Measurements from ENCODE around the gene WDR36. TPM values are rescaled to one million over a fixed set of nuclear protein-coding genes. Genes with fewer than 3 reads are reported as not detected.

WDR36 gene
- total RNA-seq (2012; rRNA removed), result 87.8 and 111 TPM in 2 replicates
- 9.4 and 11.9 TPM in 2 replicates for polyA plus RNA-seq (2012; rRNA removed)
- 2.5 and 2.6 TPM in 2 replicates for polyA plus RNA-seq (2012; cell fraction: cytosol; rRNA removed)
- 3.3 and 21.3 TPM in 2 replicates for polyA plus RNA-seq (2012; cell fraction: nucleus; rRNA removed; ENCODE audit: low replicate concordance)
- Bru-seq, nascent RNA, result percentile 83 among the genes with signal in this experiment
- percentile 80 among the genes with signal in this experiment for BruChase-seq, experiment 1, labeled RNA remaining after a 6-hour chase
- percentile 90 among the genes with signal in this experiment for BruChase-seq, experiment 2, labeled RNA remaining after a 2-hour chase
- long read RNA-seq, full-length matches to known transcripts, result 23 of 37 reads
- long read RNA-seq, partial matches to known transcripts, result 2 of 37 reads
- long read RNA-seq, other reads (novel, unspliced or antisense), result 12 of 37 reads

- no TSS peak for BruUV-seq (replicated peaks)
- H3K56ac ChIP-seq (ENCODE audit: extremely low read depth, insufficient read depth, low read length), result peak within 1 kb of the TSS; percentile 86
- no peak for TF ChIP-seq FOS (IDR thresholded peaks at IDR 0.05; ENCODE audit: low read depth, low read length)
- TF ChIP-seq NFE2L2 (IDR thresholded peaks at IDR 0.05; ENCODE audit: low read depth, low read length), result peak; percentile 16; the same call in 1 of the 2 replicates
- TF ChIP-seq RCOR1 (IDR thresholded peaks at IDR 0.05; ENCODE audit: insufficient replicate concordance, low read length), result peak; percentile 22
- TF ChIP-seq CEBPB (IDR thresholded peaks at IDR 0.05; ENCODE audit: low read depth, low read length), result peak; percentile 64
- no peak for TF ChIP-seq RFX5 (IDR thresholded peaks at IDR 0.05; ENCODE audit: low read depth, low read length)
- peak; percentile 68; the same call in 1 of the 2 replicates for TF ChIP-seq POLR2A (IDR thresholded peaks at IDR 0.05; ENCODE audit: low read depth, low read length)
- peak; percentile 54; the same call in 1 of the 2 replicates for TF ChIP-seq MAZ (IDR thresholded peaks at IDR 0.05; ENCODE audit: borderline replicate concordance, low read depth, low read length)
- TF ChIP-seq MXI1 (IDR thresholded peaks at IDR 0.05; ENCODE audit: borderline replicate concordance, low read depth, low read length), result peak; percentile 93
- 0 out of 2 replicates have a peak, but pooled peaks have one; percentile 16 for TF ChIP-seq RAD21 (IDR thresholded peaks at IDR 0.05; ENCODE audit: low read length)
- TF ChIP-seq SMC3 (IDR thresholded peaks at IDR 0.05; ENCODE audit: low read depth, low read length), result no peak; the same call in 1 of the 2 replicates
- TF ChIP-seq CTCF (conservative IDR thresholded peaks at IDR 0.05; ENCODE audit: low read depth, low read length), result no peak
- TF ChIP-seq ELK1 (IDR thresholded peaks at IDR 0.05; ENCODE audit: borderline replicate concordance, low read depth, low read length), result no peak
Observed at GRCh38 chr5:111092062-111092853, at the start of gene WDR36. Gene WDR36 (plus strand): TSS chr5:111092348. CDS start chr5:111092457, 109 bp downstream.

More at GRCh38 chr5:111092062-111092853, at the start of gene WDR36:
- peak within 1 kb of the TSS; percentile 87 for H4K91ac ChIP-seq (ENCODE audit: insufficient read depth, low read depth, low read length)
- WGBS, 2 experiments (ENCODE audit: extremely low coverage in 2 of 2, insufficient read length in 1 of 2), result 4% methylated on average over 20 of the region's 50 CpGs; no CpG with 5 or more reads in 1 of the 2 experiments
- peak within 1 kb of the TSS; percentile 55 for H2AK5ac ChIP-seq (ENCODE audit: low read depth, low read length)
- peaks cover 4% of the 10 kb centered on the region; the same call in 1 of the 2 replicates for H4K20me1 ChIP-seq (ENCODE audit: insufficient read depth, low read length)
- peak; percentile 98 for ATAC-seq (ENCODE audit: low read depth)
- H3K27me3 ChIP-seq (ENCODE audit: control insufficient read depth, insufficient read depth, low read length), result no peaks in the 10 kb centered on the region
- H2AK9ac ChIP-seq (replicated peaks; ENCODE audit: low read depth, low read length, poor library complexity), result peak within 1 kb of the TSS; percentile 93
- peaks cover 4% of the 10 kb centered on the region; the same call in 1 of the 2 replicates for H3K4me1 ChIP-seq (ENCODE audit: control insufficient read depth, insufficient read depth, low read length)
- H2BK15ac ChIP-seq (ENCODE audit: low read depth, low read length), result peak within 1 kb of the TSS; percentile 80; the same call in 1 of the 3 replicates
- ChIA-PET POLR2A (ENCODE audit: unreplicated experiment) (interaction anchor here (2.1 kb wide), 1 partner anchor 175 kb away, joined by 7 read pairs; no protein-coding TSS in a partner anchor), CTCF (no interaction called here)
- peak within 1 kb of the TSS; percentile 87 for H3K27ac ChIP-seq (ENCODE audit: insufficient read depth, low read length)
- H3K9me3 ChIP-seq (ENCODE audit: control insufficient read depth, insufficient read depth, low read length), result no peaks in the 10 kb centered on the region
- peak within 1 kb of the TSS; percentile 91 for H3K23ac ChIP-seq (ENCODE audit: low read depth, low read length)
- peak within 1 kb of the TSS; percentile 91 for H3K18ac ChIP-seq (ENCODE audit: low read depth, low read length)
- peak within 1 kb of the TSS; percentile 88; the same call in 1 of the 2 replicates for H2BK20ac ChIP-seq (ENCODE audit: low read depth, low read length)
- H3K14ac ChIP-seq (replicated peaks; ENCODE audit: low read depth, low read length), result peak within 1 kb of the TSS; percentile 93
- H3K9ac ChIP-seq (ENCODE audit: low read depth, low read length), result peak within 1 kb of the TSS; percentile 85
- peak within 1 kb of the TSS; percentile 100 for H4K5ac ChIP-seq (ENCODE audit: low read depth, low read length)
- no peaks in the 10 kb centered on the region for H3K9me1 ChIP-seq (ENCODE audit: insufficient read depth, low read length)
- intact Hi-C loops (cut with micrococcal nuclease) (loop anchor here (2.0 to 5.0 kb wide), 2 partner anchors 17 to 190 kb away; no protein-coding TSS in a partner anchor), in situ Hi-C loops (cut with MboI; ENCODE audit: low sequenced_read_pairs) (loop anchor here (10.0 kb wide), 1 partner anchor 337 kb away; no protein-coding TSS in a partner anchor), dilution Hi-C loops (cut with HindIII; ENCODE audit: low sequenced_read_pairs, unreplicated experiment) (no loop called here)
- peak within 1 kb of the TSS; percentile 94 for H3K4me2 ChIP-seq (ENCODE audit: low read depth, low read length)
- peak within 1 kb of the TSS; percentile 100 for H2AFZ ChIP-seq (replicated peaks; ENCODE audit: low read length, poor library complexity)
- H3K36me3 ChIP-seq (ENCODE audit: control insufficient read depth, insufficient read depth, low read length), result no peaks in the 10 kb centered on the region; the same call in 1 of the 2 replicates
- H2BK120ac ChIP-seq (ENCODE audit: low read depth, low read length), result peak within 1 kb of the TSS; percentile 97
- peak; percentile 92 for DNase-seq
- H2BK5ac ChIP-seq (ENCODE audit: low read depth, low read length, poor library complexity, severe bottlenecking), result peak within 1 kb of the TSS; percentile 86
- peak within 1 kb of the TSS; percentile 87 for H3K4me3 ChIP-seq (ENCODE audit: insufficient read depth, low read depth, low read length)
- peak within 1 kb of the TSS; percentile 74 to 99 for H4K8ac ChIP-seq (ENCODE audit: low read depth in 2 of 2, low read length in 2 of 2)
- peak within 1 kb of the TSS; percentile 97 for H3K4ac ChIP-seq (ENCODE audit: low read depth, low read length)
- peaks cover 5 to 15% of the 10 kb centered on the region in 2 experiments; a peak in 2 of 4 replicates for H3K79me1 ChIP-seq (ENCODE audit: low read depth in 1 of 2, low read length in 2 of 2)

Data from IMR-90 (cell line).